ENCODE results near the gene GARNL3.

GRCh38 chr9:127232833-127233549 lies 31.6 kb upstream of the GARNL3 start:
- no peak for TF ChIP-seq SIN3A (IDR thresholded peaks at IDR 0.05; ENCODE audit: borderline replicate concordance, insufficient read depth, low read depth, low read length)
- TF ChIP-seq, protein P1, sequence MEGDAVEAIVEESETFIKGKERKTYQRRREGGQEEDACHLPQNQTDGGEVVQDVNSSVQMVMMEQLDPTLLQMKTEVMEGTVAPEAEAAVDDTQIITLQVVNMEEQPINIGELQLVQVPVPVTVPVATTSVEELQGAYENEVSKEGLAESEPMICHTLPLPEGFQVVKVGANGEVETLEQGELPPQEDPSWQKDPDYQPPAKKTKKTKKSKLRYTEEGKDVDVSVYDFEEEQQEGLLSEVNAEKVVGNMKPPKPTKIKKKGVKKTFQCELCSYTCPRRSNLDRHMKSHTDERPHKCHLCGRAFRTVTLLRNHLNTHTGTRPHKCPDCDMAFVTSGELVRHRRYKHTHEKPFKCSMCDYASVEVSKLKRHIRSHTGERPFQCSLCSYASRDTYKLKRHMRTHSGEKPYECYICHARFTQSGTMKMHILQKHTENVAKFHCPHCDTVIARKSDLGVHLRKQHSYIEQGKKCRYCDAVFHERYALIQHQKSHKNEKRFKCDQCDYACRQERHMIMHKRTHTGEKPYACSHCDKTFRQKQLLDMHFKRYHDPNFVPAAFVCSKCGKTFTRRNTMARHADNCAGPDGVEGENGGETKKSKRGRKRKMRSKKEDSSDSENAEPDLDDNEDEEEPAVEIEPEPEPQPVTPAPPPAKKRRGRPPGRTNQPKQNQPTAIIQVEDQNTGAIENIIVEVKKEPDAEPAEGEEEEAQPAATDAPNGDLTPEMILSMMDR (IDR thresholded peaks at IDR 0.05) = no peak
